ENCODE results near the gene NCAPD2.

Gene NCAPD2

DNA sequence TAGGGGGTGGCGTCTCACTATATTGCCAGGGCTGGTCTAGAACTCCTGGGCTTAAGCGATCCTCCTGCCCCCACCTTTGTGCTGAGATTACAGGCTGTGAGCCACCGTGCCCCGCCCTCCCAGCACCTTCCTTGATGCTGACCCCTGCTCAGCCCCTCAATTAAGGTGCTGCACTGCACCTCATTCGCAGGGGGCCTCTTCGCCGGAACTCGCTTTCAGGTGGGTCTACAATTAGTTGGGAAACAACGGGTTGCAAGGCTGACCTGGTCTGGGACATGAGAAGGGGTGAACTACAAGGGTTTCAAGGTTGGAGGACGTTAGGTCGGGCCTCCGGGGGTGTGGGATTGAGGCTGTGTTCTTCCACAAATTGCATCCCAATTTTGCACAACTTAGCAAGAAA lies 75.4 kb downstream of the NCAPD2 start:
- Histone ChIP-seq H3K27ac (ENCODE audit: low read depth, low read length) (no peak overlapping the region), H3K27me3 (ENCODE audit: control insufficient read depth, insufficient read depth, low read length) (no peaks in the 10 kb centered on the region), H3K36me3 (ENCODE audit: control insufficient read depth, insufficient read depth, low read length) (peaks cover 31% of the 10 kb centered on the region), H3K9ac (ENCODE audit: low read length) (no peak overlapping the region), H3K4me1 (ENCODE audit: control insufficient read depth, insufficient read depth, low read length) (no peaks in the 10 kb centered on the region), H3K4me3 (ENCODE audit: low read length) (no peak overlapping the region)

DNA sequence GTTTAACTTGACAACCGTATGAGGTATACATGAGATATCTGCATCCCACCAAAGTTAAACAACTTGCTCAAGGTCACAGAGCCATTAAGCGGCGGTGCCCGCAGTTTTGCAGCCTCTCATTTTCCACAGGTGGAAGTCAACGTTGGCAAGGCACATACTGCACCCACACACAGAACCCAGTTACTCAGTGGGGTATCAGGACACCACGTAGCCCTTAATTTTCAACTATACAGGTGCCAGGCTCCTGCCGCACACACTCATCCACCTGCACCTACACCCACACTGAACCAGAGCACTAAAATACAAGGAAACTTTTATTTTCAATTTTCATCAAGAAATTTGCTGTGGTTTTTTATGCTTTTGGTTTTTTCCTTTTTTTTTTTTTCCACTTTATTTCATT lies 75.9 kb downstream of the NCAPD2 start:
- Histone ChIP-seq H3K27me3 (ENCODE audit: control insufficient read depth, insufficient read depth, low read length) (no peaks in the 10 kb centered on the region), H3K9ac (ENCODE audit: low read length) (no peak overlapping the region), H3K36me3 (ENCODE audit: control insufficient read depth, insufficient read depth, low read length) (peaks cover 31% of the 10 kb centered on the region), H3K4me3 (ENCODE audit: low read length) (no peak overlapping the region), H3K27ac (ENCODE audit: low read depth, low read length) (no peak overlapping the region), H3K4me1 (ENCODE audit: control insufficient read depth, insufficient read depth, low read length) (no peaks in the 10 kb centered on the region)

DNA sequence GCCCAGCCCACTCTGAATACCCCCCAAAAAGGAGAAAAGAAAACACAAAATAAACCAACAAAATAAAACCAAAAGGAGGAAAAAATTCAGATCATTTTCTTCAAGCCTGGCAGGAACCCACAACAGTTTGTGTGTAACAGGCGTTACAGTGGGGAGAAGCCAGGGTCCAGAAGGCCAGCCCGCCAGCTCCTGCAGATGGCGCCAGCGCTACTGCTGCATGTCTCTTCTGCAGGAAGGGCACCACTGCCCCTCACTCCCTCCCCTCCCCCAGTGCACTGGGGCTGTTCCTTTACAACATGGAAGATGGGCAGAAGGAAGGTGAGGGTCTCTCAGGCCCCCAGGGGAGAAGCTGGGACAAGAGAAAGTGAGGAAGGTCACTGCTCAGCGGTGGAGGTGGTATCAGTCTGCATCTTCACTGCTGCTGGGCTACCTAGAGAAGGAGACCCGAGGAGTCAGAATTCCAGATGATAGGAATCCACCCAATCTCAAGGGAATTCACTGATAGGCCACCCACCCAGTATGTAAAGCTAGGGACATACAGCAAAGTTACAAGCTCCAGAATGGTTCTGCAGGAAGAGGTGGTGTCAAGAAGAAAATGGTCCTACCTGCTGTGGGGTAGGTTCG lies 76.5 kb downstream of the NCAPD2 start:
- Histone ChIP-seq H3K36me3 (ENCODE audit: control insufficient read depth, insufficient read depth, low read length) (peaks cover 36% of the 10 kb centered on the region), H3K4me3 (ENCODE audit: low read length) (no peak overlapping the region), H3K4me1 (ENCODE audit: control insufficient read depth, insufficient read depth, low read length) (no peaks in the 10 kb centered on the region), H3K9ac (ENCODE audit: low read length) (no peak overlapping the region), H3K27ac (ENCODE audit: low read depth, low read length) (no peak overlapping the region), H3K27me3 (ENCODE audit: control insufficient read depth, insufficient read depth, low read length) (no peaks in the 10 kb centered on the region)

DNA sequence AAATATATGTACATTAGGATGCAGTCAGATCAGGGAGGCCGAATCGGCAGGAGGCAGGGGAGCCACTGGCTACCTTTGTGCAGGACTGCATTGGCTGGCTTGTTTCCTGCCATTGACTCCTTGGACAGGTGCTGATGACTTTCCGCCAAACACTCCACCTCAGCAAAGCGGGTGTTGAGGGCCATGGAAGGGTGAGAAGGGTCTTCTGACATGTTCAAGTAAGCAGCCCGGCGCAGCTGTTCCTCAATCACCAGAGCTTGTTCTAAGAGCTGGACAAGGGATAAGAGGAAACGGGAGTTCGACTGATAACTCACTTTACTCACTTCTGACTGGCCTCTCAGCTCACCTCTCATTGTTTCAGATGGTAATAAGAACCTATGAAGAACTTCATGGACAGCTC lies 79.1 kb downstream of the NCAPD2 start:
- H3K4me1 ChIP-seq (ENCODE audit: control insufficient read depth, insufficient read depth, low read length) = no peaks in the 10 kb centered on the region
- H3K27ac ChIP-seq (ENCODE audit: low read depth, low read length) = no peak overlapping the region
- H3K4me3 ChIP-seq (ENCODE audit: low read length) = no peak overlapping the region
- H3K9ac ChIP-seq (ENCODE audit: low read length) = no peak overlapping the region
- peaks cover 39% of the 10 kb centered on the region for H3K36me3 ChIP-seq (ENCODE audit: control insufficient read depth, insufficient read depth, low read length)
- H3K27me3 ChIP-seq (ENCODE audit: control insufficient read depth, insufficient read depth, low read length) = no peaks in the 10 kb centered on the region

DNA sequence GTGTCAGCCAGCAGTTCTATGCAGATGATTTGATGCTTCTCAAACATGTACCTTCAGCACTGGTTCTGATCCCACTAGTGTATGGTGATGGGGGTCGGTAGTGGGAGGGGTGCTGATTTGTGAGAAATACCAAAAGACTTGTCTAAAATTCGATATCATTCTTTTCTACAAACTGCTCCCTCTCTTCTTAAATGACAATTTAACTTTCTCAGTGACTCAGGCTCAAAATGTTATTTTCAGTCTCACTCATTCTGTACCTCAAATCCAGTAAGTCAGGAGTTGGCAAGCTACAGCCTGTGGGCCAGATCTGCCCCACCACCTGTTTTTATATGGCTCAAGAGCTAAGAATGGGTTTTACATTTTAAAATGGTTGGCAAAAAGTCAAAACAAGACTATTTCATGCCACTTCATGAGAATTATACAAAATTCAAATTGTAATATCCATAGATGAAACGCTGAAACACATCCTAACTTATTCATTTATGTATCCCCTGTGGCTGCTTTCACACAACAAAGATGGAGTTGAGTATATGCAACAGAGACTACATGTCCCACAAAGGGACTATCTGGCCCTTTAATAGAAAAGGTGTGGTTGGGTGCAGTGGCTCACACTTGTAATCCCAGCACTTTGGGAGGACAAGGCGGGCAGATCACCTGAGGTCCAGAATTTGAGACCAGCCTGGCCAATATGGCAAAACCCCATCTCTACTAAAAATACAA lies 80.8 kb downstream of the NCAPD2 start:
- Histone ChIP-seq H3K36me3 (ENCODE audit: control insufficient read depth, insufficient read depth, low read length) (peaks cover 49% of the 10 kb centered on the region), H3K27me3 (ENCODE audit: control insufficient read depth, insufficient read depth, low read length) (no peaks in the 10 kb centered on the region), H3K4me3 (ENCODE audit: low read length) (no peak overlapping the region), H3K27ac (ENCODE audit: low read depth, low read length) (no peak overlapping the region), H3K9ac (ENCODE audit: low read length) (no peak overlapping the region), H3K4me1 (ENCODE audit: control insufficient read depth, insufficient read depth, low read length) (no peaks in the 10 kb centered on the region)

DNA sequence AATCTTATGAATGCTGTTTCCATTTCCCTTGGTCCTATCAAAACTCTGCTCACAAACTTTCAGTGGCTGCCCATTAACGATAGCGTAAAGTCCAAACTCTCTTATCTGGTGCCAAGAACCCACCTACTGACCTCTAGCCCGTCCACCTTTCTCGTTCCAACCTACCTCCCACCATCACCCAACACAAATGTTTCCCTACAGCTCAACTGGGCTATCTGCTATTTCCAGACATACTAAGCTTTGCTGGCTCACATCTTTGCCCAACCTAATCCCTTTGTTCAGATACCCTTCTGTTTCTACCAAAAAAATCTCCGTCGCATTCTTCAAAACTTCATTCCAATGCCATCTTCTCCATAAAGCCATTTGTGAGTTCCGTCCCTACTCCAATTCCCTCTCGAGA lies 81.7 kb downstream of the NCAPD2 start:
- Histone ChIP-seq H3K36me3 (ENCODE audit: control insufficient read depth, insufficient read depth, low read length) (peaks cover 47% of the 10 kb centered on the region), H3K4me1 (ENCODE audit: control insufficient read depth, insufficient read depth, low read length) (no peaks in the 10 kb centered on the region), H3K27ac (ENCODE audit: low read depth, low read length) (no peak overlapping the region), H3K4me3 (ENCODE audit: low read length) (no peak overlapping the region), H3K27me3 (ENCODE audit: control insufficient read depth, insufficient read depth, low read length) (no peaks in the 10 kb centered on the region), H3K9ac (ENCODE audit: low read length) (no peak overlapping the region)
